ENCODE measurements around the gene PDP2. TPM values are rescaled to one million over a fixed set of nuclear protein-coding genes. Genes with fewer than 3 reads are reported as not detected.

Gene PDP2
- total RNA-seq, 2 donors from 2014 or later = 31.8 TPM

GRCh38 chr16:66846266-66846665, 34.0 kb upstream of the PDP2 start:
- no peak overlapping the region for H3K27ac Mint-ChIP-seq
- DNase-seq (no peak), ATAC-seq (replicated peaks in 1 of 2) (no peak)
- H3K9me3 Mint-ChIP-seq = no peaks in the 10 kb centered on the region
- peaks cover 23% of the 10 kb centered on the region for H3K4me1 Mint-ChIP-seq (ENCODE audit: low read depth)
- H3K36me3 Mint-ChIP-seq (ENCODE audit: insufficient read depth in 2 of 2) = no peaks in the 10 kb centered on the region
- peaks cover 49% of the 10 kb centered on the region for H3K27me3 Mint-ChIP-seq (ENCODE audit: low read depth)
- H3K4me3 Mint-ChIP-seq = no peak overlapping the region

- no peaks in the 10 kb centered on the region for H3K9me3 Mint-ChIP-seq
- H3K27ac Mint-ChIP-seq = no peak overlapping the region
- DNase-seq (no peak), ATAC-seq (replicated peaks in 1 of 2) (no peak)
- no peaks in the 10 kb centered on the region for H3K36me3 Mint-ChIP-seq (ENCODE audit: insufficient read depth in 2 of 2)
- H3K4me1 Mint-ChIP-seq (ENCODE audit: low read depth) = peaks cover 23% of the 10 kb centered on the region
- no peak overlapping the region for H3K4me3 Mint-ChIP-seq
- peaks cover 49% of the 10 kb centered on the region for H3K27me3 Mint-ChIP-seq (ENCODE audit: low read depth)
Observed at GRCh38 chr16:66846831-66847230, 33.5 kb upstream of the PDP2 start.

GRCh38 chr16:66847533-66848067, 32.7 kb upstream of the PDP2 start:
- DNase-seq (no peak), ATAC-seq (replicated peaks in 1 of 2) (no peak)
- peaks cover 23% of the 10 kb centered on the region for H3K4me1 Mint-ChIP-seq (ENCODE audit: low read depth)
- H3K27me3 Mint-ChIP-seq (ENCODE audit: low read depth) = peaks cover 47% of the 10 kb centered on the region
- H3K4me3 Mint-ChIP-seq = peak overlapping the region in 1 of 2 donors; percentile 35
- no peaks in the 10 kb centered on the region for H3K9me3 Mint-ChIP-seq
- no peaks in the 10 kb centered on the region for H3K36me3 Mint-ChIP-seq (ENCODE audit: insufficient read depth in 2 of 2)
- H3K27ac Mint-ChIP-seq = peak overlapping the region; percentile 59

GRCh38 chr16:66848172-66848571, 32.1 kb upstream of the PDP2 start:
- H3K4me3 Mint-ChIP-seq = peak overlapping the region in 1 of 2 donors; percentile 35
- DNase-seq (no peak), ATAC-seq (replicated peaks in 1 of 2) (peak; percentile 42 to 47)
- peaks cover 41% of the 10 kb centered on the region for H3K27me3 Mint-ChIP-seq (ENCODE audit: low read depth)
- H3K4me1 Mint-ChIP-seq (ENCODE audit: low read depth) = peaks cover 23% of the 10 kb centered on the region
- H3K9me3 Mint-ChIP-seq = no peaks in the 10 kb centered on the region
- no peaks in the 10 kb centered on the region for H3K36me3 Mint-ChIP-seq (ENCODE audit: insufficient read depth in 2 of 2)
- peak overlapping the region; percentile 59 for H3K27ac Mint-ChIP-seq

GRCh38 chr16:66849021-66849420, 31.3 kb upstream of the PDP2 start:
- no peaks in the 10 kb centered on the region for H3K9me3 Mint-ChIP-seq
- no peak overlapping the region for H3K4me3 Mint-ChIP-seq
- ATAC-seq (replicated peaks in 1 of 2) = no peak
- DNase-seq = no peak
- H3K27ac Mint-ChIP-seq = no peak overlapping the region
- peaks cover 33% of the 10 kb centered on the region for H3K27me3 Mint-ChIP-seq (ENCODE audit: low read depth)
- H3K36me3 Mint-ChIP-seq (ENCODE audit: insufficient read depth in 2 of 2) = no peaks in the 10 kb centered on the region
- peaks cover 19% of the 10 kb centered on the region for H3K4me1 Mint-ChIP-seq (ENCODE audit: low read depth)

- Mint-ChIP-seq H3K36me3 (ENCODE audit: insufficient read depth in 2 of 2) (no peaks in the 10 kb centered on the region), H3K27ac (no peak overlapping the region), H3K4me3 (no peak overlapping the region), H3K9me3 (no peaks in the 10 kb centered on the region), H3K4me1 (ENCODE audit: low read depth) (peaks cover 18% of the 10 kb centered on the region), H3K27me3 (ENCODE audit: low read depth) (peaks cover 31% of the 10 kb centered on the region)
- no peak for ATAC-seq (replicated peaks in 1 of 2)
- no peak for DNase-seq
Observed at GRCh38 chr16:66849549-66849948, 30.8 kb upstream of the PDP2 start.

- H3K27ac Mint-ChIP-seq = no peak overlapping the region
- H3K9me3 Mint-ChIP-seq = no peaks in the 10 kb centered on the region
- peaks cover 14% of the 10 kb centered on the region for H3K4me1 Mint-ChIP-seq (ENCODE audit: low read depth)
- no peaks in the 10 kb centered on the region for H3K36me3 Mint-ChIP-seq (ENCODE audit: insufficient read depth in 2 of 2)
- H3K27me3 Mint-ChIP-seq (ENCODE audit: low read depth) = peaks cover 24% of the 10 kb centered on the region
- ATAC-seq (replicated peaks in 1 of 2) = no peak
- no peak for DNase-seq
- no peak overlapping the region for H3K4me3 Mint-ChIP-seq
Observed at GRCh38 chr16:66850115-66850815, 30.1 kb upstream of the PDP2 start.

- peaks cover 11% of the 10 kb centered on the region for H3K4me1 Mint-ChIP-seq (ENCODE audit: low read depth)
- H3K36me3 Mint-ChIP-seq (ENCODE audit: insufficient read depth in 2 of 2) = no peaks in the 10 kb centered on the region
- ATAC-seq (replicated peaks in 1 of 2) (no peak), DNase-seq (no peak)
- no peak overlapping the region for H3K27ac Mint-ChIP-seq
- peaks cover 13% of the 10 kb centered on the region for H3K27me3 Mint-ChIP-seq (ENCODE audit: low read depth)
- H3K9me3 Mint-ChIP-seq = no peaks in the 10 kb centered on the region
- H3K4me3 Mint-ChIP-seq = no peak overlapping the region
Observed at GRCh38 chr16:66851166-66851964, 28.9 kb upstream of the PDP2 start.

GRCh38 chr16:66853261-66854139, 26.8 kb upstream of the PDP2 start:
- ATAC-seq (replicated peaks in 1 of 2) (no peak), DNase-seq (no peak)
- no peak overlapping the region for H3K27ac Mint-ChIP-seq
- H3K9me3 Mint-ChIP-seq = no peaks in the 10 kb centered on the region
- no peaks in the 10 kb centered on the region for H3K36me3 Mint-ChIP-seq (ENCODE audit: insufficient read depth in 2 of 2)
- no peaks in the 10 kb centered on the region for H3K27me3 Mint-ChIP-seq (ENCODE audit: low read depth)
- H3K4me1 Mint-ChIP-seq (ENCODE audit: low read depth) = peaks cover under 1% of the 10 kb centered on the region
- H3K4me3 Mint-ChIP-seq = no peak overlapping the region

- no peak overlapping the region for H3K4me3 Mint-ChIP-seq
- H3K27me3 Mint-ChIP-seq (ENCODE audit: low read depth) = no peaks in the 10 kb centered on the region
- no peak overlapping the region for H3K27ac Mint-ChIP-seq
- ATAC-seq (replicated peaks in 1 of 2) = no peak
- no peaks in the 10 kb centered on the region for H3K36me3 Mint-ChIP-seq (ENCODE audit: insufficient read depth in 2 of 2)
- no peaks in the 10 kb centered on the region for H3K9me3 Mint-ChIP-seq
- DNase-seq = no peak
- no peaks in the 10 kb centered on the region for H3K4me1 Mint-ChIP-seq (ENCODE audit: low read depth)
Observed at GRCh38 chr16:66856184-66856730, 24.1 kb upstream of the PDP2 start.

- H3K27me3 Mint-ChIP-seq (ENCODE audit: low read depth) = no peaks in the 10 kb centered on the region
- no peak for ATAC-seq (replicated peaks in 1 of 2)
- no peak for DNase-seq
- no peaks in the 10 kb centered on the region for H3K36me3 Mint-ChIP-seq (ENCODE audit: insufficient read depth in 2 of 2)
- H3K4me3 Mint-ChIP-seq = no peak overlapping the region
- H3K4me1 Mint-ChIP-seq (ENCODE audit: low read depth) = no peaks in the 10 kb centered on the region
- no peak overlapping the region for H3K27ac Mint-ChIP-seq
- H3K9me3 Mint-ChIP-seq = no peaks in the 10 kb centered on the region
Observed at GRCh38 chr16:66856801-66857200, 23.5 kb upstream of the PDP2 start.

- DNase-seq = no peak
- Mint-ChIP-seq H3K4me3 (no peak overlapping the region), H3K27ac (no peak overlapping the region), H3K9me3 (no peaks in the 10 kb centered on the region), H3K4me1 (ENCODE audit: low read depth) (no peaks in the 10 kb centered on the region), H3K27me3 (ENCODE audit: low read depth) (no peaks in the 10 kb centered on the region), H3K36me3 (ENCODE audit: insufficient read depth in 2 of 2) (no peaks in the 10 kb centered on the region)
- no peak for ATAC-seq (replicated peaks in 1 of 2)
Observed at GRCh38 chr16:66857437-66857836, 22.9 kb upstream of the PDP2 start.

Measured in activated T-cell treated with anti-CD3 and anti-CD28 coated beads, Interleukin-2, amount 50 U/mL, for 72 hours (primary cell).